GM21526 (cell line): ENCODE data around the gene PARP16.
"Not testable (repeated sequence)": the region's sequence is repeated elsewhere in the genome, so short reads cannot be mapped to it uniquely, and the experiment has no call there.

Experiments
- ATAC-seq: cut with Tn5 transposase; IDR thresholded peaks from one replicate; pipeline ENCODE4 v1.9.1; 2021; ENCODE audit warnings: moderate library complexity; ENCODE audit not compliant: unreplicated experiment, low FRiP score

PARP16 gene

GRCh38 chr15:65285291-65286068 lies 1.2 kb downstream of the PARP16 start:
- ATAC-seq: no peak

GRCh38 chr15:65278480-65278879 lies 8.2 kb downstream of the PARP16 start:
- ATAC-seq: no peak

- ATAC-seq: no peak
These were observed 9.7 kb downstream of the PARP16 start for GRCh38 chr15:65277015-65277414.

GRCh38 chr15:65275728-65276126 lies 11.0 kb downstream of the PARP16 start:
- no peak for ATAC-seq

GRCh38 chr15:65275104-65275727 lies 11.5 kb downstream of the PARP16 start:
- ATAC-seq: no peak

- ATAC-seq: not testable (repeated sequence)
These were observed 15.7 kb downstream of the PARP16 start for GRCh38 chr15:65270811-65271545.

GRCh38 chr15:65268411-65268810 lies 18.3 kb downstream of the PARP16 start:
- no peak for ATAC-seq

GRCh38 chr15:65266469-65266868 lies 20.2 kb downstream of the PARP16 start:
- no peak for ATAC-seq

GRCh38 chr15:65264863-65265430 lies 21.7 kb downstream of the PARP16 start:
- no peak for ATAC-seq

GRCh38 chr15:65263313-65263712 lies 23.4 kb downstream of the PARP16 start:
- ATAC-seq: no peak

GRCh38 chr15:65260968-65261367 lies 25.7 kb downstream of the PARP16 start:
- no peak for ATAC-seq

- no peak for ATAC-seq
These were observed 27.3 kb downstream of the PARP16 start for GRCh38 chr15:65259367-65259797.

- ATAC-seq: no peak
These were observed 28.1 kb downstream of the PARP16 start for GRCh38 chr15:65258375-65259262.

GRCh38 chr15:65255486-65256140 lies 31.1 kb downstream of the PARP16 start:
- ATAC-seq: no peak

GRCh38 chr15:65254758-65255157 lies 31.9 kb downstream of the PARP16 start:
- ATAC-seq: no peak

GRCh38 chr15:65254356-65254755 lies 32.3 kb downstream of the PARP16 start:
- no peak for ATAC-seq

GRCh38 chr15:65249641-65250040 lies 37.0 kb downstream of the PARP16 start:
- no peak for ATAC-seq

- ATAC-seq: no peak
These were observed 38.0 kb downstream of the PARP16 start for GRCh38 chr15:65248511-65249255.

- no peak for ATAC-seq
These were observed 39.7 kb downstream of the PARP16 start for GRCh38 chr15:65246939-65247338.
